Measurements from ENCODE around the gene RHOT2. TPM values are rescaled to one million over a fixed set of nuclear protein-coding genes. Genes with fewer than 3 reads are reported as not detected.

Gene RHOT2
- total RNA-seq, 1 donor from 2014 or later, result 93.2 TPM

- Histone ChIP-seq H3K79me2 (ENCODE audit: insufficient read depth, low read length) (peaks cover 13% of the 10 kb centered on the region), H3K4me3 (ENCODE audit: insufficient read depth, low read depth, low read length) (no peak overlapping the region), H2AFZ (ENCODE audit: low read depth, low read length) (no peak overlapping the region), H3K4me1 (ENCODE audit: insufficient read depth, low read length) (peaks cover 18% of the 10 kb centered on the region), H3K27me3 (ENCODE audit: insufficient read depth, low read length) (no peaks in the 10 kb centered on the region), H4K20me1 (ENCODE audit: insufficient read depth, low read length) (peaks cover 47% of the 10 kb centered on the region), H3K36me3 (ENCODE audit: insufficient read depth, low read length) (no peaks in the 10 kb centered on the region), H3K27ac (ENCODE audit: low read depth, low read length) (no peak overlapping the region), H3K9ac (ENCODE audit: low read length) (no peak overlapping the region), H3K9me3 (ENCODE audit: insufficient read depth, low read depth, low read length) (no peaks in the 10 kb centered on the region), H3K4me2 (ENCODE audit: low read length) (no peak overlapping the region)
- H3K4me1 Mint-ChIP-seq (ENCODE audit: low read depth, unreplicated experiment), result peaks cover 4% of the 10 kb centered on the region
- H3K4me3 Mint-ChIP-seq (ENCODE audit: unreplicated experiment), result no peak overlapping the region
- H3K9me3 Mint-ChIP-seq (ENCODE audit: unreplicated experiment), result no peaks in the 10 kb centered on the region
- FAIRE-seq (no peak), DNase-seq (ENCODE audit: low read depth) (no peak)
- H3K27ac Mint-ChIP-seq (ENCODE audit: unreplicated experiment), result no peak overlapping the region
- H3K36me3 Mint-ChIP-seq (ENCODE audit: low read depth, unreplicated experiment), result peaks cover 4% of the 10 kb centered on the region
- TF ChIP-seq CTCF (IDR thresholded peaks at IDR 0.05; ENCODE audit: insufficient read depth, low read depth, low read length) (no peak), EZH2 (IDR thresholded peaks at IDR 0.05; ENCODE audit: insufficient read depth, low read length) (no peak)
- no peaks in the 10 kb centered on the region for H3K27me3 Mint-ChIP-seq (ENCODE audit: low read depth, unreplicated experiment)
Observed at GRCh38 chr16:676565-676902, 8.6 kb downstream of the RHOT2 start.

- Histone ChIP-seq H3K4me2 (ENCODE audit: low read length) (no peak overlapping the region), H3K79me2 (ENCODE audit: insufficient read depth, low read length) (peaks cover 17% of the 10 kb centered on the region), H3K36me3 (ENCODE audit: insufficient read depth, low read length) (peaks cover 2% of the 10 kb centered on the region), H2AFZ (ENCODE audit: low read depth, low read length) (no peak overlapping the region), H3K27ac (ENCODE audit: low read depth, low read length) (no peak overlapping the region), H3K9ac (ENCODE audit: low read length) (no peak overlapping the region), H4K20me1 (ENCODE audit: insufficient read depth, low read length) (peaks cover 51% of the 10 kb centered on the region), H3K4me1 (ENCODE audit: insufficient read depth, low read length) (peaks cover 22% of the 10 kb centered on the region), H3K27me3 (ENCODE audit: insufficient read depth, low read length) (no peaks in the 10 kb centered on the region), H3K4me3 (ENCODE audit: insufficient read depth, low read depth, low read length) (no peak overlapping the region), H3K9me3 (ENCODE audit: insufficient read depth, low read depth, low read length) (no peaks in the 10 kb centered on the region)
- Mint-ChIP-seq H3K27ac (ENCODE audit: unreplicated experiment) (no peak overlapping the region), H3K9me3 (ENCODE audit: unreplicated experiment) (no peaks in the 10 kb centered on the region), H3K36me3 (ENCODE audit: low read depth, unreplicated experiment) (peaks cover 8% of the 10 kb centered on the region), H3K4me1 (ENCODE audit: low read depth, unreplicated experiment) (peaks cover 8% of the 10 kb centered on the region), H3K4me3 (ENCODE audit: unreplicated experiment) (no peak overlapping the region), H3K27me3 (ENCODE audit: low read depth, unreplicated experiment) (no peaks in the 10 kb centered on the region)
- DNase-seq (ENCODE audit: low read depth), result no peak
- FAIRE-seq, result no peak
- no peak for TF ChIP-seq EZH2 (IDR thresholded peaks at IDR 0.05; ENCODE audit: insufficient read depth, low read length)
- no peak for TF ChIP-seq CTCF (IDR thresholded peaks at IDR 0.05; ENCODE audit: insufficient read depth, low read depth, low read length)
Observed at GRCh38 chr16:676913-677312, 9.0 kb downstream of the RHOT2 start.

DNA sequence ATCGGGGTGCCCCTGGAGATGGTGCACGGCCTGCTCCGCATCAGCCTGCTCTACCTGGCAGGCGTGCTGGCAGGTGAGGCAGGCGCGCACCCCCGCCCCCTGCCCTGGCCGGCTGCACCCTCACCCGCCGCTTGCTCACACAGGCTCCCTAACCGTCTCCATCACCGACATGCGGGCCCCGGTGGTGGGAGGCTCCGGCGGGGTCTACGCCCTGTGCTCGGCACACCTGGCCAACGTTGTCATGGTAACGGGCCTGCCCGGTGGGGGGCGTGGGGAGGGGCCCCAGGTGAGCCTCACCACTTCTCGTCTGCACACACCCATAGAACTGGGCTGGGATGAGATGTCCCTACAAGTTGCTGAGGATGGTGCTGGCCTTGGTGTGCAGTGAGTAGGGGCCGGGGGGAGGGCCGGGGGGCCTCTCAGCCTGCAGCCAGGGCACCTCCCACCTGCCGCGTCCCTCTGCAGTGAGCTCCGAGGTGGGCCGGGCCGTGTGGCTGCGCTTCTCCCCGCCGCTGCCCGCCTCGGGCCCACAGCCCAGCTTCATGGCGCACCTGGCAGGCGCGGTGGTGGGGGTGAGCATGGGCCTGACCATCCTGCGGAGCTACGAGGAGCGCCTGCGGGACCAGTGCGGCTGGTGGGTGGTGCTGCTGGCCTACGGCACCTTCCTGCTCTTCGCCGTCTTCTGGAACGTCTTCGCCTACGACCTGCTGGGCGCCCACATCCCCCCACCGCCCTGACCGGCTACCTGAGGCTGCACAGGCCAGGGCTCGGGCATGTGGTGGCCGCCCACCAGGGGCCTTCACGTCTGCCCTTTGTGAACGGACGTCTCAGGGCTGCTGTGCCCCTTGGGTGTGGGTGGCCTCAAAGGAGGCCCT is 9.6 kb downstream of the RHOT2 start:
- Histone ChIP-seq H3K36me3 (ENCODE audit: insufficient read depth, low read length) (peaks cover 3% of the 10 kb centered on the region), H2AFZ (ENCODE audit: low read depth, low read length) (no peak overlapping the region), H3K4me3 (ENCODE audit: insufficient read depth, low read depth, low read length) (no peak overlapping the region), H4K20me1 (ENCODE audit: insufficient read depth, low read length) (peaks cover 51% of the 10 kb centered on the region), H3K27me3 (ENCODE audit: insufficient read depth, low read length) (no peaks in the 10 kb centered on the region), H3K4me1 (ENCODE audit: insufficient read depth, low read length) (peaks cover 26% of the 10 kb centered on the region), H3K79me2 (ENCODE audit: insufficient read depth, low read length) (peaks cover 23% of the 10 kb centered on the region), H3K9me3 (ENCODE audit: insufficient read depth, low read depth, low read length) (no peaks in the 10 kb centered on the region), H3K4me2 (ENCODE audit: low read length) (no peak overlapping the region), H3K27ac (ENCODE audit: low read depth, low read length) (no peak overlapping the region), H3K9ac (ENCODE audit: low read length) (no peak overlapping the region)
- TF ChIP-seq CTCF (IDR thresholded peaks at IDR 0.05; ENCODE audit: insufficient read depth, low read depth, low read length) (no peak), EZH2 (IDR thresholded peaks at IDR 0.05; ENCODE audit: insufficient read depth, low read length) (no peak)
- Mint-ChIP-seq H3K9me3 (ENCODE audit: unreplicated experiment) (no peaks in the 10 kb centered on the region), H3K27me3 (ENCODE audit: low read depth, unreplicated experiment) (no peaks in the 10 kb centered on the region), H3K4me3 (ENCODE audit: unreplicated experiment) (no peak overlapping the region), H3K4me1 (ENCODE audit: low read depth, unreplicated experiment) (peaks cover 12% of the 10 kb centered on the region), H3K36me3 (ENCODE audit: low read depth, unreplicated experiment) (peaks cover 9% of the 10 kb centered on the region), H3K27ac (ENCODE audit: unreplicated experiment) (no peak overlapping the region)
- no peak for FAIRE-seq
- no peak for DNase-seq (ENCODE audit: low read depth)
